Progenitor cell of endocrine pancreas (in vitro differentiated cells): ENCODE measurements around the gene FDX1. TPM values are rescaled to one million over a fixed set of nuclear protein-coding genes. Genes with fewer than 3 reads are reported as not detected.

ENCODE experiments used
- DNase-seq: peaks from one replicate; pipeline ENCODE4 v3.0.0; 2021; ENCODE audit warnings: low spot score; ENCODE audit not compliant: unreplicated experiment
- H3K27ac Mint-ChIP-seq: 2 replicates; pipeline ENCODE4 v1.8.0; 2021; ENCODE audit warnings: mild to moderate bottlenecking, moderate library complexity, mixed read lengths
- H3K27me3 Mint-ChIP-seq: 2 replicates; pipeline ENCODE4 v1.8.0; 2021; ENCODE audit warnings: mixed read lengths
- H3K36me3 Mint-ChIP-seq: 2 replicates; pipeline ENCODE4 v1.8.0; 2022; ENCODE audit warnings: mixed read lengths; ENCODE audit not compliant: insufficient read depth
- H3K4me1 Mint-ChIP-seq: 2 replicates; pipeline ENCODE4 v1.8.0; 2021; ENCODE audit warnings: low read depth, mixed read lengths
- H3K4me3 Mint-ChIP-seq: 2 replicates; pipeline ENCODE4 v1.8.0; 2021; ENCODE audit warnings: low read depth, mild to moderate bottlenecking, moderate library complexity, mixed read lengths
- H3K9me3 Mint-ChIP-seq: 2 replicates; pipeline ENCODE4 v1.8.0; 2021; ENCODE audit warnings: low read depth, mixed read lengths
- total RNA-seq: library from RNA; stranded (reverse); gene quantifications from 2 replicates; pipeline ENCODE4 v1.2.1, GENCODE V29; 2021
- TF ChIP-seq, protein P1 (sequence below): fragments of 200-600 bp; sonication (generic); IDR thresholded peaks from one replicate; pipeline ENCODE4 v1.5.0; 2021; ENCODE audit warnings: antibody characterized with exemption, mild to moderate bottlenecking; ENCODE audit not compliant: unreplicated experiment

FDX1 gene
- total RNA-seq, 1 donor from 2014 or later, result 13.6 TPM

GRCh38 chr11:110472858-110473257 is 43.1 kb downstream of the FDX1 start:
- H3K4me3 Mint-ChIP-seq, result no peak overlapping the region
- TF ChIP-seq, protein P1, sequence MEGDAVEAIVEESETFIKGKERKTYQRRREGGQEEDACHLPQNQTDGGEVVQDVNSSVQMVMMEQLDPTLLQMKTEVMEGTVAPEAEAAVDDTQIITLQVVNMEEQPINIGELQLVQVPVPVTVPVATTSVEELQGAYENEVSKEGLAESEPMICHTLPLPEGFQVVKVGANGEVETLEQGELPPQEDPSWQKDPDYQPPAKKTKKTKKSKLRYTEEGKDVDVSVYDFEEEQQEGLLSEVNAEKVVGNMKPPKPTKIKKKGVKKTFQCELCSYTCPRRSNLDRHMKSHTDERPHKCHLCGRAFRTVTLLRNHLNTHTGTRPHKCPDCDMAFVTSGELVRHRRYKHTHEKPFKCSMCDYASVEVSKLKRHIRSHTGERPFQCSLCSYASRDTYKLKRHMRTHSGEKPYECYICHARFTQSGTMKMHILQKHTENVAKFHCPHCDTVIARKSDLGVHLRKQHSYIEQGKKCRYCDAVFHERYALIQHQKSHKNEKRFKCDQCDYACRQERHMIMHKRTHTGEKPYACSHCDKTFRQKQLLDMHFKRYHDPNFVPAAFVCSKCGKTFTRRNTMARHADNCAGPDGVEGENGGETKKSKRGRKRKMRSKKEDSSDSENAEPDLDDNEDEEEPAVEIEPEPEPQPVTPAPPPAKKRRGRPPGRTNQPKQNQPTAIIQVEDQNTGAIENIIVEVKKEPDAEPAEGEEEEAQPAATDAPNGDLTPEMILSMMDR, result no peak
- H3K4me1 Mint-ChIP-seq, result no peaks in the 10 kb centered on the region
- no peaks in the 10 kb centered on the region for H3K9me3 Mint-ChIP-seq
- H3K36me3 Mint-ChIP-seq, result peaks cover 5% of the 10 kb centered on the region
- no peak overlapping the region for H3K27ac Mint-ChIP-seq
- H3K27me3 Mint-ChIP-seq, result no peaks in the 10 kb centered on the region
- no peak for DNase-seq

DNA sequence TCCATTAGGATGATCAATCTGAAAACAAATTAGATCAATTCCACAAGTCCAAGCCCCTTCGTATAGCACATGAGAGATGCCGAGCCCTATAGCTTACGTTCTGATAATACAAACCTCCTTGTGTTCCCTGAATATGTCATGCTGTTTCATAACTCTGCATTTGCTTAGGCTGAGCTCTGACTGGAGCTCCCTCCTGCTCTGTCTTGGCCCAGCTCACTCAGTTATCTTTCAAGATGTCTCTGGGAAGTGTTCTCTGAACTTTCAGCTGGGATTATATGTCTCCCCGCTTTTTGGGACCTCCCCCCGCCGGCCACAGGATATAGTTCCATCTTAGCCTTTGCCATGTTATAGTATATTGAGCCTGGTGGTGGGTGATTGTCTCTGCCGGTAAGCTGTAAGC is 44.0 kb downstream of the FDX1 start:
- Mint-ChIP-seq H3K4me1 (no peaks in the 10 kb centered on the region), H3K27me3 (peaks cover 3% of the 10 kb centered on the region), H3K4me3 (no peak overlapping the region), H3K36me3 (peaks cover 5% of the 10 kb centered on the region), H3K27ac (no peak overlapping the region), H3K9me3 (no peaks in the 10 kb centered on the region)
- no peak for DNase-seq
- TF ChIP-seq, protein P1, result no peak

DNA sequence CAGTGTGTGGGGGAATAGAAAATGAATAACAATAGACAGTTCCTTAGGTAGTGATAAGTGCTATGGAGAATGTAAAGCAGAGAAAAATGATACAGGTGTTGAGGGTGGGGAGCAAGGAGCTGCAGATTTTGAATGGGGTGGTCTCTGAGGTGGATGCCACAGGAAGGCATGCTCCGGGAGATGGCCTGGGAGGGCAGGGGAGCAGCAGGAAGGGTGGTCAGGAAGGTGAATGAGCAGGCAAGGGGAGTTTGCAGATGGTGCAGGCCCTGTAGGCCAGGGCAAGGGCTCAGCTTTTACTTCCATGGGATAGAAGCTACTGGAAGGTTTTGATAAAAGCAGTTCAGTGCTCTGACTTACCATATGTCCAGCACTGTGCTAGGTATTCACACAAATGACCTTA is 44.8 kb downstream of the FDX1 start:
- Mint-ChIP-seq H3K4me1 (no peaks in the 10 kb centered on the region), H3K4me3 (no peak overlapping the region), H3K27me3 (peaks cover 6% of the 10 kb centered on the region), H3K9me3 (no peaks in the 10 kb centered on the region), H3K36me3 (peaks cover 2% of the 10 kb centered on the region), H3K27ac (no peak overlapping the region)
- no peak for DNase-seq
- TF ChIP-seq, protein P1, result no peak

- no peaks in the 10 kb centered on the region for H3K36me3 Mint-ChIP-seq
- DNase-seq, result no peak
- TF ChIP-seq, protein P1, result no peak
- no peak overlapping the region for H3K4me3 Mint-ChIP-seq
- H3K9me3 Mint-ChIP-seq, result no peaks in the 10 kb centered on the region
- H3K4me1 Mint-ChIP-seq, result no peaks in the 10 kb centered on the region
- peaks cover 6% of the 10 kb centered on the region for H3K27me3 Mint-ChIP-seq
- no peak overlapping the region for H3K27ac Mint-ChIP-seq
Observed at GRCh38 chr11:110475671-110476070, 45.9 kb downstream of the FDX1 start.

- Mint-ChIP-seq H3K36me3 (no peaks in the 10 kb centered on the region), H3K9me3 (peaks cover 5% of the 10 kb centered on the region), H3K27me3 (peaks cover 6% of the 10 kb centered on the region), H3K4me3 (no peak overlapping the region), H3K4me1 (no peaks in the 10 kb centered on the region), H3K27ac (no peak overlapping the region)
- DNase-seq, result peak; percentile 12
- TF ChIP-seq, protein P1, result peak; percentile 52
Observed at GRCh38 chr11:110478410-110478809, 48.7 kb downstream of the FDX1 start.
